ENCODE results near the gene CTSK.

The CTSK gene

GRCh38 chr1:150813028-150813707 lies 5.1 kb upstream of the CTSK start:
- no peak for DNase-seq (ENCODE audit: insufficient read length, low spot score)
- peak; percentile 60 for TF ChIP-seq CTCF (IDR thresholded peaks at IDR 0.05; ENCODE audit: insufficient read depth, missing control alignments)
- FAIRE-seq, result peak; percentile 46

- DNase-seq (ENCODE audit: insufficient read length, low spot score) (no peak), FAIRE-seq (no peak)
- TF ChIP-seq CTCF (IDR thresholded peaks at IDR 0.05; ENCODE audit: insufficient read depth, missing control alignments), result no peak
Measured at GRCh38 chr1:150810958-150811659, 3.0 kb upstream of the CTSK start.

- no peak for FAIRE-seq
- no peak for TF ChIP-seq CTCF (IDR thresholded peaks at IDR 0.05; ENCODE audit: insufficient read depth, missing control alignments)
- no peak for DNase-seq (ENCODE audit: insufficient read length, low spot score)
Measured at GRCh38 chr1:150809651-150810050, 1.6 kb upstream of the CTSK start.

- no peak for TF ChIP-seq CTCF (IDR thresholded peaks at IDR 0.05; ENCODE audit: insufficient read depth, missing control alignments)
- FAIRE-seq (no peak), DNase-seq (ENCODE audit: insufficient read length, low spot score) (no peak)
Measured at GRCh38 chr1:150808846-150809245, 786 bp upstream of the CTSK start.

- TF ChIP-seq CTCF (IDR thresholded peaks at IDR 0.05; ENCODE audit: insufficient read depth, missing control alignments), result no peak
- DNase-seq (ENCODE audit: insufficient read length, low spot score) (no peak), FAIRE-seq (no peak)
Measured at GRCh38 chr1:150807249-150808023, 624 bp downstream of the CTSK start.

GRCh38 chr1:150805899-150806298 lies 2.2 kb downstream of the CTSK start:
- no peak for FAIRE-seq
- TF ChIP-seq CTCF (IDR thresholded peaks at IDR 0.05; ENCODE audit: insufficient read depth, missing control alignments), result no peak

More at GRCh38 chr1:150805899-150806298, 2.2 kb downstream of the CTSK start:
- no peak for DNase-seq (ENCODE audit: insufficient read length, low spot score)
